ENCODE measurements around the gene JAG2.

The JAG2 gene

DNA sequence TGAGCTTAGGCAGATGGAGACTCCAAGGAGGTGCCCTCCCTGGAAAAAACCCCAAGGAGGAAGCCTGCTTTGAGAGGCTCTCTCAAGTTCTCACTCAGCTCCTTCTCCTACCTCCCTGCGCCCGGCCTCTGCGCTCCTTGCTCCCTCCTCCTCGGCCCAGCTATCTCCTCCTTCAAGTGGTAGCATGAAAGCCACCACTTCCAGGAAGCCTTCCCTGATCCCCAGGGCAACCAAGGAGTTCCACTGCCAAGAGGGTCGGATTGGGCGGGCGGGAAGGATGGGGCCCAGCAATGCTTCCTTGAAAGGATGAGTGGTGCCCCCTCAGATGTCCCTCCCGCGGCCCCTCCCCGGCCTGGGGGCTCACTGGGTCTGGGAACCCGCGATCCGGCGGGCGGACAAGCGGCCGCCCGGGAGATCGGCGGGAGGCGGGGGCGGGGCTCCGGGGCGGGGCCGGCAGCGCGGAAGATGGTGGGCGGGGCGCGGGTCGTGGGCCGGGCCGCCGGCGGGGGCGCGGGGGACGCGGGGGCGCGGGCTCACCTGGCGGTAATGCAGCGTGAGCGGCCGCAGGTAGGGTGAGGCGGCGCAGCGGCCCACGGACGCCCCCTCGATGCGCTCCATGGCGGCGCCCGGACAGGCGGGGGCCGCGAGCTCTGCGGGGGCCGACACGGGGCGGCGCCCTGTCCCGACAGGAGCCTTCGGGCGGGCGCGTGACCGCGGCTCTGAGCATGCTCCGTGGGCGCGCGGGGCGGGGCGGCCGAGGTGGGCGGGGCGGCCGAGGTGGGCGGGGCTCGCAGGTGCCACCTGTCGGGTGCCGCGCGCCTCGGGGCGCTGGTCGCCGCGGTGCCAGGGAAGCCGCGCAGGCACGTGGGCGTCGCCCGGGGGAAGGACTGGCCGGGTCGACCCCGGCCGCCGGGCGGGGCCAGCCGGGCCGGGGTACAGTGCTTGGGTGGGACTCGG, 12.3 kb upstream of the JAG2 start, which contains the start of gene NUDT14:
Gene NUDT14 (minus strand): TSS at position 721 of the 957 bp plus-strand sequence. CDS start 103 bp downstream, at position 618.
- peak; percentile 84 for DNase-seq

DNA sequence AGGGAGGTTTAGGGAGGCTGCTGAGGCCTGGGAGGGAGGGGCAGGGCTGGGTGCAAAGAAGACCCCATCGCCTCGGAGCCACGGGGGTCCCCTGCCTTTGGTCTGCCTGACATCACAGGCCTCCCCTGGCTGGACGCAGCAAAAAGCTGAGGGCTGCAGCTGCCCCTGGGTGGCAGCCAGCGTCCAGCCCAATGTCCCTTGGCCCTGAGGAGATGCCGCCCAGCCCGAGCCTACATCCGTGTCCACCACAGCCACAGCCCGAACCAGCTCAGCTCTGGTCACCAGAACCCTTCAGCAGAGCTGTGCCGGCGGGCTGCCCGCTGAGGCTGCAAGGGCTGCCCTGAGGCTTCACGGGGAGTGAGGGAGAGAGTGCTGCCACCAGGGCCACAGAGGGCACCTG, 10.6 kb upstream of the JAG2 start:
- no peak for DNase-seq

DNA sequence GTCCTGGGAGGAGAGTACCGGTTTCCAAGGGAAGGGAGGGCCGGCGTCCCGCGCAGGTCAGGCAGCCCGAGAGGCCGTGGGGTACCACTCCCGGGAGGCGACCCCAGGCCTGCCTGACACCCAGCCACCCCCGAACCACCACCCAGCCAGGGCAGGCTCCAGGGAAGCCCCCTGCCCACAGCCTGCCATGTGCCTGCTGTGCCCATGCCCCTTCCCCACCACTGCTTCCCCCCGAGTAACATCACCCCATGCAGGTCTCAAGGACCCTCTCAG, 10.2 kb upstream of the JAG2 start:
- DNase-seq = no peak

DNA sequence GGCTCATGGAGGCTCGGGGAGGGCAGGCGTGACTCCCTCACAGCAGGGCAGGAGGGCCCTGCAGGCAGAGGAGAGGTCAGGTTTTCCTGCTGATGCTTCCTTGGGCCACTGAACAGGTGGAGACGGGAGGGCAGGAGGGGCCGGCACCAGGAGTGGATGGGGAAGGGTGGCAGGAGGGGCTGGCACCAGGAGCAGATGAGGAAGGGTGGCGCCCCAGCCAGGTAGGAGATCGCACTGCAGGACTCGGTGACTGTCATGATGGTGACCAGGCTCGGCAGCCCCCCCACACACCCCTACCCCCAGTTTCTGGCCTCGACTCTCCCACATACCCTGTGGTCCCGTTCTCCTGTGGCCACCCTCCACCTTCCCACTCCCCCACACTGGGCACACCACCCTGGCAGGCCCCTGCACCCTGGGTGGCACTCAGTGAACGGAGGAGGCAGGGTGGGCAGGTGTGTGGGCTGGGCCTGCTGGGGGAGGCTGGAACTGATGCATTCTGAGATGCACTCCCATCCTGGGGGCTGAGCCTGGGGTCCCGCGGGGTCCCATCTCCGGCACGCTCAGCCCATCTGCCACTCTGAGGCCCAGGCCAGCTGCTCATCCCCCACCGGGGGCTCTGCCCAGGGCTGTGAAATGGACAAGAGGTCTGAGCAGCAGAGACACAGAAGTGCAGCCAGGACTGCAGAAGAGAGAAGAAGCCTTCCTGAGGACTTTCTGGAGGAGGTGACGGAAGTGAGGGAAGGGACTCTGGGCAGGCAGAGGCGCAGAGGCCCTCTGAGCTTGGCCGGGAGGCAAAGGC, 9.7 kb upstream of the JAG2 start:
- DNase-seq = no peak

DNA sequence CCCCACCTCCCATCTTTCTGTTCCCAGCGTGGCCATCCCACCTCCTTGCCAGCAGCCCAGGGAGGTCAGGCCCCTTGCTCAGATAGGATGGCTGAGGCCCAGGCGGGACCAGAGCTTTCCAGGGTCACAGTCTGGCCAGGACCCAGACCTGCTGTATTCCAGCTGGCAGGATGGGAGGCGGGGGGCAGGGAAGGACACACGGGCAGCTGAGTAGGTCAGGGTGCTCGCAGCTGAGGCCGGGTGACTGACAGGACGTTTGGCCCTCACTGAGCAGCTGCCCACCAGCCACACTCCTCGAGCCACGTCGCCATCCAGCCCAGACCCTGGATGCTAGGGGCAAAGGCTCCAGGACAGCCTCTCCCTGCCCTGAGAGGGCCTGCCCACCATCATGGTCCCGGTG, 8.5 kb upstream of the JAG2 start:
- DNase-seq = no peak

DNA sequence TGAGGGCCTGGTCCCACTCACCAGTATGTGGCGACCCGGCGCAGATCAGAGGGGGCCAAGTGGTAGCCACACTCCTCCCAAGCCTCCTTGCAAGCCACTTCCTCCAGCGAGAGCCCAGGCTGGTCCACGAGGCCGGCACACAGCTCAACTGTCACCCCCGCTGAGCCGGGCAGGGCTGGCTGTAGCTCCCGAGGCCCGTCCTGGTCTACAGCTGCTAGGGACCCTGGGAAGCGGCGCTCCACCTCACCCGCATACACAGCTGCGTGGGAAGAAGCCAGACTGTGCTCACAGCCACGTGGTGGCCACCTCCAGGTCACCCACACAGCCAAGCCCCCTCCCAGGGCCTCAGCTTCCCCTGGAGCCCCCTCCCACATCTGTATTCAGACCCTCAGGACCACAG, 7.9 kb upstream of the JAG2 start:
- no peak for DNase-seq

DNA sequence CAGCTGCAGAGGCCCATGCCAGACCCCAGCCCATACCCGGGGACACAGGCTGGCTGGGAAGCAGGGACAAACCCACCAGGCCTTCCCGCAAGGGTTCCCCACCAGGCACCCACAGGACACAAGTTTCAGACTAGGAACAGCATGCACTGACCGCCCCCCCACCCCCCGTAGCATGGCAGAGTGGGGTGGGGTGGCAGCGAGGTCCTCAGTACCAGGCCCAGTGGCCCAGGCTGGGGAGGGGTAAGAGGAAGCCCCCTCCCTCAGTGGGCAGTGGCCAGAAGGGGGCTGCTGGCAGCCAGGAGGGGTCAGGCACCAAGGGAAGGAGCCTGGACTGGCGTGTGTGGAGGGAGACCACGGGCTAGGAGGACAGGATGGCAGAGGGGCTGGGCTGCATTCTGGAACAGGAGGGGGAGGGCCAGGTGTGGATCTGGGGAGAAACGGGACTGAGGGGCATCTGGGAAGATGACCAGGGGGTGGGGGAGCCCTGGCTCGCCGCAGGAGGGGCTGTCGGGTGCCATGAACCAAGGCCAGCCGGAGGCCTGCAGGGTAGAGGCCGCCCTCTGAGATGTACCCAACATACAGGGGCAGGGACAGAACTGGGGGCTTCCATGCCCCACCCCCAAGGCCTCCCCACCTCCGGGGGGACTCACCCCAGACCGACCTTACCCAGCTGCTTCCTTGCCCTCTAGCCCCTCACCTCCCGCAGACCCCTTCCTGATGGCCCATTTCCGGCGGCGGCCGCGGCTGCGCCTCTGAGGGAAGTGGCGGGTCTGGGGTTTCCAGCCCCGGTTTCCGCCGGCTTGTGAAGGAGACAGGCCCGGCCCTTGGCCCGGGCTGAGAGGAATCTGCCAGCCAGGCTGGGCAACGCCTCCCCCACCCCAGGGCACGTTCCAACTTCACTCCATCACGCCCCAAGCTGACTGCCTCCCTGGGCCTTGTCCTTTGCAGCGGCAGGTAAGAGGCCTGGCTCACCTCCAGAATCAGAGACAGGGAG, 5.6 kb upstream of the JAG2 start:
- peak; percentile 46 for DNase-seq

DNA sequence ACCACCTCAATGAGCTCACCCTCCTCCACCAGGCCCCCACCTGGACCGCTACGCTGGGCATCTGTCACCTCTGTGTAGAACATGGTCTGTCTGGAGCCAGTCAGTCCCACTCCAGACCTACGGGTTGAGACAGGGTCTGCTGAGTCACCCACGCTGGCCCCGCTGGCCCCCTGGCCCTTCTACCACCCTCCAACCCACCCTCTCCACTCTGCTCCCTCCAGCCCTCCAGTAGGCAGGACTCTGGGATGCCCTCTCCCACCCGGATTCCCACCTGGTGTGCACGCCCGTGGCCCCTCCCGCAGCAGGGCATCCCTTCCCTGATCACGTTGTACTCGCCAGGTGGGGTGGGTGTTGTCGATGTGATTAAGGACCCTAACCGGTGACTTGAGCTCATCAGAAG, 4.6 kb upstream of the JAG2 start:
- DNase-seq = no peak

DNA sequence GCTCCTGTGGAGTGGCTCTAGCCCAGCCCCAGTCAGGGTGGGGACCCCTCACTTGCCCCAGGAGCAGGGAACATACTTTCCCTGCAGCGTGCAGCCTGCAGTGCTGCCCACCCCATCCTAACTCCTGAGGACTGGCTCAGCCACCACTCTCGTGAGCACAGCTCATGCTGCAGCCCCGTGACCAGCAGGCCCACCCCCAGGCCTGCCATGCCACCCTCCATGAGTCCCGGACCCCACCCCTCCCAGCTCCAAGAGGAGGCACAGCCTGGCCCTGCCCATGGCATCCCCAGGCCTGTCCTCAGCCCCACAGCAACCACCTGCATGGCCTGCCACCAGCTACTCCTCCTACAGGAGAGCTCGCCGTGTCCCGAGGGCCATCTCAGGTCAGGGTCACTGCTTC, 3.9 kb upstream of the JAG2 start:
- DNase-seq = no peak

DNA sequence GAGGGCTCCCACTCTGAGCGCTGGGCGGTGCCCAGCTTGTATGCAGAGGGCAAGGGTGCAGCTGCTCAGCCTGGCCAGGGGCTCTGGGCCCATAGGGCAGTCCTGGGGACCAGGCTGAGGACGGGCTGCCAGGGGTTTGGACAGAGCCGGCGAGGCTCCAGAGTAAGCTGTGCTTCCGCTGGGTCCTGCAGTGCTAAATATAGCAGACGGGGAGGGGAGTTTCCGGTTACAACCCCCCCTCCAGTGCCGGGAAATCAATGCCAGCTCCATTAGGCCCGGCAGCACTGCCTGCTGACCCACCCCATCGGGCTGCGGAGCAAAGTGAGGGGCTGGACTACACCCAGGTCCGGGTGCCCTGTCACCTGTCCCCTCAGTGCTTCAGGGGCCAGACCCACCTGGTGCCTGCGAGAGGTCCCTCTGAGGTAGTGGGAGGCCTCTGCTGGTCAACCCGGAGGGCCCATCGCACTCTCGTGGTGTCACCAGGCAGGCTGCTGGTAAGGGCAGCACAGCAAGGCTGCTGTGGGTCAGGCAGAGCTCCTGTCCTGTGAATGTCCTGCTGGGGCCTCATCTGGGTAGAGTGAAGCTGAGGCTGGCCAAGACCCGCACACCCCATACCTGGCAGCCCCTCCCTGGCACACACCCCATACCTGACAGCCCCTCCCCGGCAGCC, 2.6 kb upstream of the JAG2 start:
- no peak for DNase-seq

DNA sequence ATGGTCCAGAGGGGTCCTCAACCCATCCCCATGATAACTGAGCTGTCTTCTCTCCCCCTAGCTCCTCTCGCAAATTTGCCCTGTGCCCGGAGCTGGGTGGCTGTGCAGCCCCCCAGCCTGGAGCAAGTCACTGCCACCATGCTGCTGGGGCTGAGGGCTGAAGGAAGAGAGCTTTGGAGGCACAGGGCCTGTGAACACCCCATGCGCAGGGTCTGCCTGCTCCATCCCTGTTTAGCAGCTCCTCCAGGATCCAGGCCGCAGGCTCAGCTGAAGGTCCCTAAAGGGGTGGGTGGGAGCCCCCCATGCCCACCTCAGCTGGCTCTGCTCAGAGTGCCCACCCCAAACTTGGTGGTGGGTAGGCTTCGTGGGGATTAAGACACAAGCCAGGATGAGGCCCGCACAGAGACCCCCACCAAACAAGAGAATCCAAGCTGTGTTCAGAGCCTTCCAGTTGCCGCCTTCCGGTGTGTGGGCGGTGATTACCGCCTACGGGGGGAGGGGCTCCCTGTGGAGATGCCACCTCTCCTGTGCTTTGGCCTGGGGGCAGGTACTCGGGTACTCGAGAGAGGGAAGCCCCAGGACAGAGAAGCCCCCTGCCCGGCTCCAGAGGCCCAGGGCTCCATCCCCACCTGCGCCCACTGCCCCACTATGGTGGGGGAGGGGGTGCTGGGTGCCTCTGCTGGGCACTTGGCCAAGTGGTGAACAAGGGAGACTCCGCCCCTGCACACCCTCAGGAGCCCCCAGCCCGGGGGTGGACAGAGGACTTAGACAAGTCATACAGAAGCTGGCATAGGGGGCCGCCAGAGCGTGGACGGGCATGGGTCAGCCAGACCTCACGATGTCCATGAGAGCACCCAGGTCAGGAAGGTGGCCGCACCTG, 1.4 kb upstream of the JAG2 start:
- no peak for DNase-seq

DNA sequence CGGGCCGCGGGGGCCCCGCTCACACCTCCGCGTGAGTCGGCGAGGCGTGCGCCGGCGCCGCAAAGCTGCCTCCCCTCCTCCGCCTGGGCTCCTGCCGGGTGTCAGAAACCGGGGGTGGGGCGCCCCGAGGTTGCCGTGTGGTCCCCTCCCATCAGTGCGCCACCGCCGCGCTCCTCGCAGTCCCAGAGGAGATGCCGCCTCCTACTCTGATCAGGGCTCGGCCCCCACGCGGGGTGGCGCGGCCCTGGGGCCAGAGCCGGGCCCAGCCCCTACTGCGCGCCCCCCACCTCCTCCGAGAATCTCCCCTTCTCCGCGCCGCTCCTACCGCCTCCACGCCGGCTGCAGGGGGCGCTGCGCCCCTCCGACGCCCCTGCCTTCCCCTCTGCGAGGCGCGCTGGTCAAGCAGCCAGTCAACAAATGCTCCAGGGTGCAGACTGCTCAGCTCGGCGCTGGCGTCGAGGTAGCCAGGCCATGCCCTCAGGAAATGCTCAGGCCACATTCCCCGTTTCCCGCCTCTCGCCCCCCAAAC, 467 bp upstream of the JAG2 start:
- DNase-seq = peak; percentile 63

DNA sequence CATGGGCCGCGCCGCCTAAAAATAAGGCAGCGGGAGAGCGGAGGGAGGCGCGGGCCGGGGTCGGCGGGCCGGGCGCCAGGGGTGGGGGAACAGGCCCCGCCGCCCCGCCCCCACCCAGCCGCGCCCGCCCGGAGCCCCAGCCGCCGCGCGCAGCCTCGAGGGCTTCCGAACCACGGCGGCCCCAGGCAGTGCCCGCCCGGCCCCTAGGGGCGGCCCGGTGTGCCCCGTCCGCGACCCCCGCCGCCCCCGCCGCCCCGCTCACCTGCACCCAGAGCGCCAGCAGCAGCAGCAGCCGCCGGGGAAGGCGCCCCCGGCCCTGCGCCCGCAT, 519 bp downstream of the JAG2 start:
- no peak for DNase-seq

DNA sequence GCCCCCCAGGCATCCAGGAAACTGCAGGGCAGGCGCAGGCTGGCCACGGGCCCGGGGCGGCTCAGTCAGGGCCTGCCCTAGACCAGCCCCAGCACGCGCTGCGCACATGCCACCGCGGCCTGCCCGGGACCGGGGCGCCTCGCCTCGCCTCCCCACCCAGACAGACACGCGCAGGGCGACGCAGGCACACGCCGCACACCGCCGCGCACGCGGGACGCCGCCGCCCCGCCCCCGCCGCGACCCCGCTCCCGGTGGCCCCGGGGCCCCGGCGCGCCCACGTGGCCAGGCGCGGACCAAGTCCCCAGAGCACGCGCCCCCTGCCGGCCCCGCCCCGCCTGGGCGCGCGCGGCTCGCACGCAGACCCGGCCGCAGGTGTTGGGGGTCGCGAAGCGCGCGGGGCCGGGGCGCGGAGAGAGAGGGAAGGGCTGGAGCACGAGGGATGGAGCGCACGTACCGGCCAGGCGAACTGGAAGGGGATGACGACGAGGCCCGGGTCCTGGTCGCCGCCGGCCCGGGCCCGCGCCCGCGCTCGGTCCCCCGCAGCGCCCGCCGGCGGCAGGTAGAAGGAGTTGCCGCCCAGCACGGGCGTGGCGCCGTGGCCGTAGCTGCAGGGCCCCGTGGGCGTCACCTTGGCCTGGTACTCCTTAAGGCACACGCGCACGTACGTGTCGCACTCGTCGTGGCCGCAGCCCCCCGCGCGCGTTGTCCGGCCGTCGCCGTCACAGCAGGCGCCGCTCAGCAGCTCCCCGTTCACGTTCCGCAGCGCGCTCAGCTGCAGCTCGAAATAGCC, 1.1 kb downstream of the JAG2 start:
- peak; percentile 34 for DNase-seq

DNA sequence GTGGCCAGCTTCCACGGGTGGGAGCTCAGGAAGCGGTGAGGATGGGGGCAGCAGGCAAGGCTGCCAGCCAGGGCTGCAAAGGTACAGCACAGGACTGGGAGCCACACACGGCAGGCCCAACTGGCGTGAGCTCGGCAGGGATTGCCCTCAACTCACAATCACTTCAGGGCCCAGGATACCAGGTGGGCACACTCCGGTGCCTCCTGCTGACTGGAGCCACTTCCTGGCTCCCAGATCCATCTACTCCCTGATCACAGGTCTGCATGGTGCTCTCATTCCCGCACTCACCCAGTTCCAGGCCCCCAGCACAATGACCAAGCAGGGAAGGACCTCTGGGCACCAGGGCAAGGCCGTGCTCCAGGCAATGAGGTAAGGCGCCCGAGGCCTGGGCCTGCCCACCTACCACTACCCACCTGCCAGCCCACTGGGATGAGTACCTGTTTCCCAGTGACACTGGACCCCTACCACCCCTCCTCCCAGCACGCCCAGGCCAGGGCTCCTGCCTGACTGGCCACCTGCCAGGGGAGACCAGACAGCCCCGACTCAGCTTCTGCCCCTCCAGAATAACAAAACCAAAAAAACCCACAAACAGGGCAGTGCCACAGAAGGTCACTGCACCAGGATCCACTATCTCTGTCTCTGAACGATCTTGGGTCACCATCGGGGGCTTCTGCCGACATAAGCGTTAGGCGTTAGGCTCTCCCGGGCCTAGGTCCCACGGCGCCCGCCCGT, 1.8 kb downstream of the JAG2 start:
- no peak for DNase-seq

DNA sequence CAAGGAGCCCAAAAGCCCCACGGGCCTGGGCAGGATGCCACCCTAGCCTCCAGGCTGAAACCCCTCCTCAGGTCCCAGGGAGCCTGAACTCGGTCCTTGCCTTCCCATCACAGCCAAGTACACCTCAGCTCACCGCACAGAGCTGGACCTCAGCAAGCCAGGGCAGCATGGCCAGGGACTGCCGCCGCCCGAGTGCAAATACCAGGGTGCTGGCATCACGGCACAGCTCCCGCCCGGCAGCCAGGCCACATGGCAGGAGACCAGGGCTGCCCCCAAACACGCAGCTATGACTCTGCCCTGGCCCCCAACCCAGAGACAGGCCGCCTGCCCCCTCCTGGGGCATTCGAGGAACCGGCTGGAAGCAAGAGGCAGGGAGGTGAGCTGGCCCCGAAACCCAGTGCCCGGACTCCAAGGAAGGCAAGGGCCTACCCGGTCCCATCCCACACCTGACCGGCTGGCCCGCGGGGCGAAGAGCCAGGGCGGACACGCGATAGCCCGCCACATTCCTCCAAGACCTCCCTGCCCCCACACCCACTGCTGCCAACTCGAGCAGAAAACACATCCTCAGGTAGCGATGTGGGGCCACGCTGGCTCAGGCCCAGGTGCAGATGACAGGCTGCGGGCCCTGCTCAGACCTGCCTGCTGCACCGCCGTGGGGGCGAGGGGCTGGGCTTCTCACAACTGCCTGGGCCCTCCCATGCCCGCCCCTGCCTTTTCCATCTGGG, 2.7 kb downstream of the JAG2 start:
- no peak for DNase-seq

DNA sequence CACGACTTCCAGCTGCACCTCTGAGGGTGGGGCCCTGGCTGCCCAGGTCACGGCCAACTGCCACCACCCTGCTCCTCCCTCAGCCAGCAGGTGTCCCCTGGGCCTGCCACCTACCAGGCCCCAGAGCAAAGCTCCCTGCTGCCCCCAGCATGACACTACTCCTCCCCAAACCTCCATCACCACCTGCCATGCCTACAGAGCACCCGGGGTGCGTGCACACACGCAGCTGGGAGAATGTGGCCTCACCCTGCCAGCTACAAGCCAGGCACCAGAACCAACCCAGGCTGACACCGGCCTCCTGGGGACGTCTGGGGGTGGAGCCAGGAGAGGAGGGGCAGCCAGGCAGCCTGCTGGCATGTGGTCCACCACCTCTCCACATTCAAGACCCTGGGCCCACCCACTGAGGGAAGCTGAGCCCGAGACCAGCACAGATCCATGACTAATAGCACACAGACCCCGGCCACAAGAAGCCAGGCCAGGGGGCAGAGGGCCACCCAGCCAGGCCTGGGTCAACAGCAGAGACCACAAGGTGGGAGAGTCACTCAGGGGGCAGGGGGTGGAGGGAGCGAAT, 3.4 kb downstream of the JAG2 start:
- DNase-seq = no peak

DNA sequence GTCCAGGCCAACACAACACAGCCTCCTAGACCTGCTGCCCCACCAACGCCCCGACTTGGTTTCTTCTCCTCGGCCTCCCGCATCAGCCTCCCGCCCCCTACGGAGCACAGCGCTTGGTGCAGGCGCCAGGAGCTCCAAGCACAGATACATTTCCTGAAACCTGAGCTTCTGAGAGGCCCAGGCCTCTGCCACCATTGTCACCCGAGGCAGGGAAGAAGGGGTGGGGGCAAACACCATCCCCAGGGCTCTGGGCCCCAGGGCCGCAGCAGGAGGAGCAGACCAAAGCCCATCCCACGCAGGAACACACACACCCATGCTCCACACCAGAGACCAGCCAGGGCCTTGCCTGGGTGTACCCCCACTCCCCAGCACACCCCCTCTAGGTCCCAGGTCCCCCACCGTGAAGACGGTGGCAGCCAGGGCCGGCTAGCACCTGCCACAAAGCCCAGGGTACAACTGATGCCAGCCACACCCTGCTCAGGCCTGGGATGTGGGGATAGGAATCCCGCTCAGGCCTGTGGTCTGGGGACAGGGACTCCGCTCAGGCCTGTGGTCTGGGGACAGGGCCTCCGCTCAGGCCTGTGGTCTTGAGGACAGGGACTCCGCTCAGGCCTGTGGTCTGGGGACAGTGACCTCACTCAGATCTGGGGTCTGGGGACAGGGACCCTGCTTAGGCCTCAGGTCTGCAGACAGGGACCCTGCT, 5.4 kb downstream of the JAG2 start:
- no peak for DNase-seq
